NCI-H526 (cell line): Measurements from ENCODE around the gene B3GALT4.
"Not testable (repeated sequence)": the region's sequence is repeated elsewhere in the genome, so short reads cannot be mapped to it uniquely, and the experiment has no call there.

Source experiments
- DNase-seq, 2 experiments: peaks; one replicate each; lab custom pipeline; 2025; lab: John Stamatoyannopoulos, UW

Gene B3GALT4

DNA sequence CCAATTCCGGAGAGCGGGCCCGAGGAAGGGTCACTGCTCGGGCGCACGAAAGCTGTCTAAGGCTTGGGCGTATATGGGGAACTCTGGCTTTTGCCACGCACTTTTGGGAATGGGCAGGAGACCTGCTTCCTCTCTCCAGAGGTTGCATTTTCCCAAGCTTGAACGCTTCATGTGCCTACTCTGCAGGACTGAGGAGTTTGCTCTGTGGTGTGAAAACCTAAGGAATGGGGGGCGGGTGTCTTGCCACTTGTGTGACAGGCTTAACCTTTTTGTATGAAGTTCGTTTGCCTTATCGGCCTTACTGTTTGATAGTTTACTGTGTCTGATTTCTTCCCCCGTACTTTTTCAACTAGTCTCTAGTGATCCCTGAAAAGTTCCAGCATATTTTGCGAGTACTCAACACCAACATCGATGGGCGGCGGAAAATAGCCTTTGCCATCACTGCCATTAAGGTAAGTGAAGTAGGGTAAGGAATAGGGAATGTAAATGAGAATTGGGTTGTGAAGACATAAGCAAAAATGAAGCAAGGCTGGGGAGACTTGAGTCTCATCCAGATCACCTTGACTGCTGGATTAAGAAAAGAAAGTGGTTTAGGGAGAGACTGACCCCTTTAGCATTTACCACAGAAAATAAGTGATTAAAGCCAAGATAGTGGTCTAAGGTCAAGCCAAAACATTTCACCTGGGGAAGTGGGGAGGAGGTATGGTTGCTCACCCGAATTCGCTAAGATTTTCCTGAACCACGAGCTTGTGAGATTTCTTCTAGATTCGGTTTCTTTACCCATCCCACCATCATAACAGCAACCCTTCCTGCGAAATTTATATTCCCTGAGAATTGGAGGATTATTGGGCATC is 4.4 kb upstream of the B3GALT4 start:
- DNase-seq, result no peak

DNA sequence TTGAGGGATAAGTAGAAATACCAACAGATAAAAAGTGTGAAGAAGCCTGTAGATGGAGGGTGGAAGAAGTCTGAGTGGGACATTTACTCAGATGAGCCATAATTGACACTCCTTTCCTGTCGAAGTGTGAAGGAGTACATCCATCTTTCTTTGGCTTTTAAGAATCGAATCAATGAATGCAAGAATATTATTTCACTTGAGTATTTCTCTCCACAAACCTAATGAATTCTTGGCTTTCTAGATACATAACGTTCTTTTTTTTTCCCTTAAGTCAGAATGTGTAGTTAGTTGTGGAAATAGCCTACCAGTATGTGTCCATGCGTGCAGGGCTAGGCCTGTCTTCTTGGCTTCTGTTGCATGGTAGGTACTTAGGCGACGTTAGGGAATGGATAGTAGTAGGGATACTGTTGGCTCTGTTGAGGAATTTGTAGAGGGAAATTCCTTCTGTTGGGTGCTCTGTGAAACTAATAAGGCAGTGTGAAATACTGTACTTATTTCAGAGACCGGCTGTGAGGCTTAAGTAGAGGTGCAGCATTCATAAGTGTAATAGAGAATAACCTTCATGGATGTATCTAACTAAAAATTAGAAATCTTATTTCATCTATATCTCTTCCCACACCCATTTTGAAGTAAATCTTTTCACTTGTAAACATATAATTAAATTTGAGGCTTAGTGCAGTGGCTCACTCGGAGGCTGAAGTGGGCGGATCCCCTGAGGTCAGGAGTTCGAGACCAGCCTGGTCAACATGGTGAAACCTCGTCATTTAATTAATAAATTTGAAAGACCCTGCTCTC is 3.6 kb upstream of the B3GALT4 start:
- no peak for DNase-seq

DNA sequence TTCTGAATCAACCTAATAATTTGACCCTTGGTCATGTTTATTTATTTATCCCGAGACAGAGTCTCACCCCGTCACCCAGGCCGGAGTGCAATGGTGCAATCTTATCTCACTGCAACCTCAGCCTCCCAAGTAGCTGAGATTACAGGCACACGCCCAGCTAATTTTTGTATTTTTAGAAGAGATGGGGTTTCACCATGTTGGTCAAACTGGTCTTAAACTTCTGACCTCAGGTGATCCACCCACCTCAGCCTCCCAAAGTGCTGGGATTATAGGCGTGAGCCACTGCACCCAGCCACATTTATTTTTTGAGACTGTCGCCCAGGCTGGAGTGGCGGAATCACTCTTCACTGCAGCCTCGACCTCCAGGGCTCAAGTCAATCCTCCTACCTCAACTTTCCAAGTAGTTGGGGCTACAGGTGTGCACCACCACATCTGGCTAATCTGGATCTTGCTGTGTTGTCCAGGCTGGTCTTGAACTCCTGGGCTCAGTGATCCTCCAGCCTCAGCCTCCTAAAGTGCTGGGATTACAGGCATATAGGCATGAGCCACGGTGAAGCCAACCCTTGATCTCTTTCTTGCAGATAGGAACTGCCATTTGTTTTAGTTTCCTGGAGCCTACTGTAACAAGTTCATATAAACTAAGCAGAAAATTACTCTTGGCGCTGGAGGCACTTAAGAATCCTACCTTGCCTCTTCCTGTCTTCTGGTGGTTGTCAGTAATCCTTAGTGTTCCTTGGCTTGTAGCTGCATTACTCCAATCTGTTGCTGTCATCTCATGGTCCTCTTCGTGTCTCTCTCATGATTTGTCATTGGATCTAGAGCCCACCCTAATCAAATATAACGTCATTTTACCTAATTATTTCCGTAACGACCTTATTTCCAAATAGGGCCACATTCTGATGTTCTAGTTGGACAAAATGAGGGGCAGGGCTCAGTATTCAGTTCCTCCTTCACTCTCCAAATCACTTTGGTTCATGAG is 2.7 kb upstream of the B3GALT4 start:
- no peak for DNase-seq

DNA sequence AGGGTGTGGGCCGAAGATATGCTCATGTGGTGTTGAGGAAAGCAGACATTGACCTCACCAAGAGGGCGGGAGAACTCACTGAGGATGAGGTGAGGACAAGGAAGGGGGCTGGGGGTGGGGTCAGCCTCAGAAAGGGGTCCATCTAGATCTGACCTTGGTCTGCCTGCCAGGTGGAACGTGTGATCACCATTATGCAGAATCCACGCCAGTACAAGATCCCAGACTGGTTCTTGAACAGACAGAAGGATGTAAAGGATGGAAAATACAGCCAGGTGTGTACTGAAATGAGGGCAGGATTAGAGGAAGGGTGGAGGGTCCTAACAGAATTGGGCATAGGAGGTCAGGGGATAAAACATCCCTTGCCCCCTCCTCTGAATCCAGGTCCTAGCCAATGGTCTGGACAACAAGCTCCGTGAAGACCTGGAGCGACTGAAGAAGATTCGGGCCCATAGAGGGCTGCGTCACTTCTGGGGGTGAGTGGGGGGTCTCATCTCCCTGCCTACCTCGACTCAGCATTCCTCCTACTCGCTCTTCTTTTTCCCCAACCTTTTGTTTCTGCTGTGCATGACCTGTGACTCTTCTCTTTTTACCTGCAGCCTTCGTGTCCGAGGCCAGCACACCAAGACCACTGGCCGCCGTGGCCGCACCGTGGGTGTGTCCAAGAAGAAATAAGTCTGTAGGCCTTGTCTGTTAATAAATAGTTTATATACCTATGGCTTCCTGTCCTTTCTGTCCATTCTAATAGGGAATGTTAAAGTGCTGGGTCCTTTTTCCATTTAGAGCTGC is 935 bp upstream of the B3GALT4 start:
- DNase-seq, result not testable (repeated sequence)

DNA sequence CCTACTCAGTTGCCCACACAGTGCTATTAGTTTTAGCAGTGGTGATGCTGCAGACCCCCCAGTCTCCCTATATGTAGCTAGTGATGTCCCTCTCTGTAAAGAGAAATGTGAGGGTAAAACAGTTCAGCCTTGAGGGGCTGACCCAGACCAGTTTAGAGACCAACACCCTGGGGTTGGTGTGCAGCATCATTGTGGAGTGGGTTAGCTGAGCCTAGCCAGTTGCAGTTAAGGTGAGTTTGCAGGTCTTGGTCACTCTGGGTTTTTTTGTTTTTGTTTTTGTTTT is 401 bp upstream of the B3GALT4 start:
- DNase-seq, result no peak

DNA sequence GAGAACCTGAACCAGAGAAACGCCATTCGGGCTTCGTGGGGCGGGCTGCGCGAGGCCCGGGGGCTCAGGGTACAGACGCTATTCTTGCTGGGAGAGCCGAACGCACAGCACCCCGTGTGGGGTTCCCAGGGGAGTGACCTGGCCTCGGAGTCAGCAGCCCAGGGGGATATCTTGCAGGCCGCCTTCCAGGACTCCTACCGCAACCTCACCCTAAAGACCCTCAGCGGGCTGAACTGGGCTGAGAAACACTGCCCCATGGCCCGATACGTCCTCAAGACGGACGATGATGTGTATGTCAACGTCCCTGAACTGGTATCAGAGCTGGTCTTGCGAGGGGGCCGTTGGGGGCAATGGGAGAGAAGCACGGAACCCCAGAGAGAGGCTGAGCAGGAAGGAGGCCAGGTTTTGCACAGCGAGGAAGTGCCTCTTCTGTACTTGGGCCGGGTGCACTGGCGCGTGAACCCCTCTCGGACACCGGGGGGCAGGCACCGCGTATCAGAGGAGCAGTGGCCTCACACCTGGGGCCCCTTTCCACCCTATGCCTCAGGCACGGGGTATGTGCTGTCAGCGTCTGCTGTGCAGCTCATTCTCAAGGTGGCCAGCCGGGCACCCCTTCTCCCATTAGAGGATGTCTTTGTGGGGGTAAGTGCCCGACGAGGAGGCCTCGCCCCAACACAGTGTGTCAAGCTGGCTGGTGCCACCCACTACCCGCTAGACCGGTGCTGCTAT is 904 bp downstream of the B3GALT4 start:
- DNase-seq, result peak in 1 of 2 experiments; percentile 35

DNA sequence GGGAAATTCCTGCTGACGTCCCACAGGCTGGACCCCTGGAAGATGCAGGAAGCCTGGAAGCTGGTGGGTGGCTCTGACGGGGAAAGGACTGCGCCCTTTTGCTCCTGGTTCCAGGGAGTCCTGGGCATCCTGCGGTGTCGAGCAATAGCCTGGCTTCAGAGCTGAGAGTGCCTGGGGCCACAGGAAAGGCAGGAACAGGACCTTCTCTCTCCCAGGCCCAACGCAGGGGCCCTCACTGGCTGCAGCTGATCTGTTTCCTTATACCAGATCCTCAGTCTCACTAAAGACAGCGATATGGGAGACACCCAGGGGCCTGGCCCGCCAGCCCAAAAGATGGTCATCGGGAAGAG is 1.4 kb downstream of the B3GALT4 start:
- DNase-seq, result peak; percentile 32 to 33

DNA sequence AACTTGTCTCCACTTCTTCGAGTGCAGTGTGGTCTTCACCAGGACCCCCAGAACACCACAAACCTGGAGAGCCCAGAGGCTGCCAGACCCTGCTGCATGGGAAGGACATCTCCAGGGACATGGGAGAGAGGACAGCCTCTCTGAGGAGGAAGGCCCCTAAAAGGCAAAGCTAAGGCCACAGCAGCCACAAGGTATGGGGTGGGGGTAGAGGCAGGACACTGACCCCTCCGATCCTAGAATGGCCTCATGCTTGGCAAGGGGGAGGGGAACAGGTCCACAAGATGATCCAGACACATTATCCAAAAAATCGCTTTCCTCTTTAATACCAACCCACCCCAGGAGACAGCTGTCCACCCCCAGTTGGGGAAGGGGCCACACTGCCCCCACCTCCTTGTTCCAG is 1.9 kb downstream of the B3GALT4 start:
- no peak for DNase-seq

DNA sequence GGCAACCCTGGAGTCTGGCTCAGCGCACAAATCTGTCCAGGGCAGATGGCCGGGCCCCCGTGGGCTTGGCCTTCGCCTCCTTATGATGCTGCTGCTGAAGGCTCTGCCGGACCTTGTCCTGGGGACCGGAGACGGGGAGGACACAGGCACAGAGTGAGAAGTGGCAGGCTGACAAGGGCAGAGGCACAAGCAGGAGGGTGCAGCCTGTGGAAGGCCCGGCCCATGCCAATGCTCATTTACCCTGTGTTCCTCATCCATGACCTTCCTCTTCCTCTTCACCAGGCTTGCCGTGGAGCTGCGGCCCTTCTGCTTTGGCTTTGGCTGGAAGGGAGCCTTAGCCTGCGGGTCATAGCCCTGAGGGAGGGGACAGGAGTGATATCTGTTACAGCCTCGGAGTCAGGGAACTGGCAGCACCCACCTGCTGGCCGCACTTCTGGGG is 2.4 kb downstream of the B3GALT4 start:
- DNase-seq, result no peak

DNA sequence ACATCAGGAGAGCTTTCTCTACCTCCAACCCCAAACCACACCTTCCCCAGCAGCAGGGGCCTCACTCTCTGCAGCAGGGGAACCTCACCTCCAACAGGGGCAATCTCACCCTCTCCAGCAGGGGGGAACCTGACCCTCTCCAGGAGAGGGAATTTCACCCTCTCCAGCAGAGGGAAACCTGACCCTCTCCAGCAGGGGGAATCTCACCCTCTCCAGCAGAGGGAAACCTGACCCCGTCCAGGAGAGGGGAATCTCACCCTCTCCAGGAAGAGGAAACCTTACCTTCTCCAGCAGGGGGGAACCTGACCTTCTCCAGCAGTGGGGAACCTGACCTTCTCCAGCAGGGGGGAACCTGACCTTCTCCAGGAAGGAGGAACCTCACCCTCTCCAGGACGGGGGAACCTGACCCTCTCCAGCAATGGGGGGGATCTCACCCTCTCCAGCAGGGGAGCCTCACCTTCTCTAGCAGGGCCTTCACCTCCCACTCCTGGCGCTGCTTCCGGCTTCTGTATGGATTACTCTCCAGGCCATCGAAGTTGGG is 3.1 kb downstream of the B3GALT4 start:
- DNase-seq, result peak; percentile 84 to 88

DNA sequence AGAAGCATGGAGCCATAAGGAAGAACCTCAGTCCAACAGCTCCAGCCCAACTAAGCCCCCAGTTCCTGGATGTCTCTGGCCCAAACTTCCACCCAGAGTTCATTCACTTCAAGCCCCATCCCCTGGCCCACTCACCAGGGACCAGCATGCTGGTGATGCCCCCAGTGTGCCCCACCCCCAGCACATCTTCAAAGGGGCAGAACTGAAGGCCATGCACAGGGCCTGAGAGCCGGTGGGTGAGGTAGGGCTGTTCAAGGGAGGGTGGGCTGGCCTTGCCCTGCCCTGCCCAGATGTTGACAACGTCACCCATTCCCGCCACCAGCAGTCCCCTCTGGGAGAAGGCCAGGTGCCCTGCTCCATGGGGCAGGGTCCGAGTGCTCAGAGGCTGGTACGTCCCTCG is 3.6 kb downstream of the B3GALT4 start:
- no peak for DNase-seq

DNA sequence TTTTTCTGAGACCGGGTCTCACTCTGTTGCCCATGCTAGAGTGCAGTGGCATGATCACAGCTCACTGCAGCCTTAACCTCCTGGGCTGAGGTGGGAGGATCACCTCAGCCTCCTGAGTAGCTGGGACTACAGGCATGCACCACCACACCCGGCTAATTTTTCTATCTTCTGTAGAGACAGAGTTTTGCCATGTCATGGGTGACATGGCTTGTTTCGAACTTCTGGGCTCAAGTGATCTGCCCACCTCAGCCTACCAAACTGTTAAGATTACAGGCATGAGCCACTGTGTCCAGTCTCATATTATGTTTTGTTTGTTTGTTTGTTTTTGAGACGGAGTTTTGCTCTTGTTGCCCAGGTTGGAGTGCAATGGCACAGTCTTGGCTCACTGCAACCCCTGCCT is 8.3 kb downstream of the B3GALT4 start:
- DNase-seq, result not testable (repeated sequence)

DNA sequence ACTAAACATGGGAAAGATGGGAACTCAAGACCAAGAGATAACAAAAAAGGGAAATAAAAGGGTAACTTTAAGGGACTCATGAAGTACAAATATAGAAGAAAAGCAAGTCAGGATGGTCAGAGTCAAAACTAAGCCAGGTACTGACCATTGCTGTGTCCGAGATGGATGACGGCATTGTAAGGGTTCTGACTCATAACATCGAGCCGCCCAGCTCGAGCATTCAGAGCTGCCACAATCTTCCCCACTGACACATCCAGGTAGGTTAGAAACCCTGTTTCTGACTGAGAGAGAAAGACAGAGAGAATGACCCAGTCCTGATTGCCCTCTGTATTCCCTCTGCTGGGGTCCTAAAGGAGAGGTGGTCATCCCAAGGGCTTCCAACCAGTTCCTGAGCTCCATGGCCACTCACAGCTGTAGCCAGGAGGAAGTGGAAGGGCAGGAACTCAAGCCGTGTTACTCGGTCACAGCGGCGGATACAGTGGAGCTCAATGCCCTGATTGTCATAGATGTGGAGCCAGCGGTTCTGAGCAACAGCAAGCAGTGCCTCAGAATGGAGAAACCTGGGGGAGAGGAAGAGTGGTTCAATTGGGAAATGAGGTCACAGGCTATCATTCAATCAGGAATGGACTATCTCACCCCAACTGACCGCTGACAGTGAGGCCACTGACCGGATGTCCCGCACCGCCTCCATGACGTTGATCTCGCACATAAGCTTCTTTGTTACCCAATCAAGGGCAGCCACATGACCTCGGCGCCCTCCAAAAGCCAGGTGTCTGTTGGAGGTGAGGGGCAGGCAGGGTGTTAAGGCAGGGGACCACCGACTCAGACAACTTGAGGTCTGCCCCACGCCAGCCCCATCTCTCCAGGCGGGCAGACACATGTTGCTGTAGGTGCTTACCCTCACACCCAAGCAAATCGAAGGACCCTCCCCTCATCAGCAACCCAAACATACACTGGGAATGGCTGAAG is 10.3 kb downstream of the B3GALT4 start:
- no peak for DNase-seq

DNA sequence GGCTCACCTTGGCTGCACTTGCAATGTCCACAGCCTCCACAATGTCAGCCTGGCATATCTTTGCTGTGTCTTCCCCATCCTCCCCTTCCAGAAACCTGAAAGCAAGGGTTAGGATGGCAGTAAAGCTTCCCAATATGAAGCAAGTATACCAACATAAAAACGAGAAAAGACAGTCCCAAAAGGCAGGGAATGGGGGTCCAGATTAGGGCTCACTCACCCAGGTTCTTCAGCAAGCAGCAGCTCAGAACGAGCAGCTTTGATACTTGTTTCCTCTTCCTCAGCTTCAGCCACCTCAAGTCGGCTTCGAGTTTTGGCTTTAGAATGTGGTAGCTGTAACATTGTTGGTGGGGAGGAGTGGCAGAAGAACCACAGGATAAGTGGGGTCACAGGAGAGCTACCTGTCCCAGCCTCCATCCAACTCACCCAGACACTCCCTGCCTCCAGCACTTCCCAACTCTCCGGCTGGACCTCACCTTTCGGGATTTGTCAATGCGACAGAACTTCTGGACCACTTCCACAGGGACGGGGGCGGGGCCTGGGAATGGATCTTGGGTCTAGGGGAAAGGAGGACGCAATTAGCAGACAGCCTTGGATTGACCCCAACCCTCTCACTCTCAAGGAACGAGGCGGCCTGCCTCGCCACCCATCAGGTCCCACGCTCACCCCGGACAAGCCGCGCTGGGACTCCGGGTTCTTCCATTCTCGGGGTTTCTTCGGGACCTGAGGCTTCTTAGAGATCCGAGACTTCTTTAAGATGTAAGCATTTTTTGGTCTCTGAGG is 11.4 kb downstream of the B3GALT4 start:
- DNase-seq, result no peak

DNA sequence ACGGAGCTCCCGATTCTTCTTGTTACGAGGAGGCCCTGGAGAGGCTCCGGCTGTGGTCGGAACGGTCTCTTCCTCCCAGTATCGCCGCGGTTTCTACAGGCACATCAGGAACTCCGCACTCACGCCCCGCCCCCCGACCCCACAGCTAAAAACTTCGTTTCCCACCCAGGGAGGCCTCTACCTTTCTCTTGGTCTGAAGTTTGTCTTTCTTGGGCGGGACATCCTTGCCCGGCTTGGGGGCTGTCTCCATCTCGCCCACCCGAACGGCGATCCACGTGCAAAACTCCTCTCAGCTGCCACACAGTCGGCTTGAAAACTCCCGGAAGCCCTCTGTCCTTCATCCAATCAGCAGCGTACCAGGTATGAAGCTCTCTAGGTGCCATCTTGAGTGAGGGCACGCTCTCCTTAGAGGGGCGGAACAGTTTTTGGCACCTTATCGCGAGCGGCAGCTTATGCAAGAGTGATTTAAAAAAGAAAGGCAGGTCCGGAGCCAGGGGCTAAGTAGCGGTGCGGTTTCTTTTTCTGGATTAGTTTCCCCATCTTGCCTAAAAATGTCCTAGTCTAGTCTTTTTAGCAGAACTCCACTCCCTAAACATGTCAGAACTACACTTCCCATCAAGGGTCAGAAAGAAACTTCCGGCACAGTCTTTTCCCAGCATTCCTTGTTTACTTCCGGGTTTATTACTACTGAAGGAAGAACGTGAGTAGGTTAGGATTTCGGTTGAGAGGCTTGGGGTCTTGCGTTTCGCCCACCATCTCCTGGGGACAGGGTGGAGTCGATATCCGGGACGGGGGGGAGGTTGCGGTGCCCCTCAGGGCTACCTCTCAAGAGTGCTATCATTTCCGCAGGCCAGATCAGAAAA is 12.2 kb downstream of the B3GALT4 start, which contains the start of the genes PFDN6 and WDR46:
Gene PFDN6 (plus strand): TSS at position 681 of the 863 bp plus-strand sequence. CDS start 256 bp downstream, outside the sequence.
Gene WDR46 (minus strand): TSS at position 319 of the 863 bp plus-strand sequence. CDS start 69 bp downstream, at position 250.
- DNase-seq, result peak; percentile 85 to 87

DNA sequence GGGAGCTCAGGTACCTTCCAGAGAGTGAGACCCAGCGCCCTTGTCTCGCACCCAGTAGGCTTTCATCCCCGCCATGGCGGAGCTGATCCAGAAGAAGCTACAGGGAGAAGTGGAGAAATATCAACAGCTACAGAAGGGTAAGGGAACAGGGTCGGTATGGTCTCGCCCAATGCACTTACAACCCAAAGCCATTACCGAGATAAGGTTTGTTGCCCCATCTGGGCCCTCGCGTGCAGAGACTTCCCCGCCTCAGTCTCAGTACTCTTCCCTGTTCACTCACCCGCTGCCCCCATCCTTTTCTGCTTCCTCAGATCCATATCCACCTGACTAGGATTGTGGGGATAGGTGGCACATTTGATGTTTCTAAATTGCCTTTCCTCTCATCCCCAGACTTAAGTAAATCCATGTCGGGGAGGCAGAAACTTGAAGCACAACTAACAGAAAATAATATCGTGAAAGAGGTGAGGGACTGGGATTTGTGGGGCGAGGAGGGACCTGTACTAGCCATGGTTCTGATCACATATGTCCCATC is 12.9 kb downstream of the B3GALT4 start:
- no peak for DNase-seq

DNA sequence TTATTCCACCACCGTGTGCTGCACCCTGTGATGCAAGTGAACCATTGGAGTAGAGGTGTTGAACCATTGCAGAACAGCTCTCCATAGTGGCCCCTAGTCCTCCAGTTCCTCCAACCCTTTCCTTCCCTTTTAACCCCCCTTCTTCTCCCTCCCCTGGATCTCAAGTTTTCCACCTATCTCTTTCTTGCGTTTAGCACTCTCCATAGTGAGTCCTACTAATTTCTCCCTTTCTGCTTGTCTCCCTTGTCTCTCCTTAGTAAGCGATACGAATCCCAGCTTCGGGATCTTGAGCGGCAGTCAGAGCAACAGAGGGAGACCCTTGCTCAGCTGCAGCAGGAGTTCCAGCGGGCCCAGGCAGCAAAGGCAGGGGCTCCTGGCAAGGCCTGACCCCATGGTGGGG is 13.5 kb downstream of the B3GALT4 start:
- DNase-seq, result no peak
